GM19099 (cell line): ENCODE measurements around the gene TGFBR2.

Experiments
- POLR2A ChIP-seq: IDR thresholded peaks from 3 replicates; pipeline ENCODE4 v1.6.1; 2011; ENCODE audit warnings: low read depth; ENCODE audit not compliant: insufficient read length; ENCODE audit errors: extremely low read depth

Gene TGFBR2

DNA sequence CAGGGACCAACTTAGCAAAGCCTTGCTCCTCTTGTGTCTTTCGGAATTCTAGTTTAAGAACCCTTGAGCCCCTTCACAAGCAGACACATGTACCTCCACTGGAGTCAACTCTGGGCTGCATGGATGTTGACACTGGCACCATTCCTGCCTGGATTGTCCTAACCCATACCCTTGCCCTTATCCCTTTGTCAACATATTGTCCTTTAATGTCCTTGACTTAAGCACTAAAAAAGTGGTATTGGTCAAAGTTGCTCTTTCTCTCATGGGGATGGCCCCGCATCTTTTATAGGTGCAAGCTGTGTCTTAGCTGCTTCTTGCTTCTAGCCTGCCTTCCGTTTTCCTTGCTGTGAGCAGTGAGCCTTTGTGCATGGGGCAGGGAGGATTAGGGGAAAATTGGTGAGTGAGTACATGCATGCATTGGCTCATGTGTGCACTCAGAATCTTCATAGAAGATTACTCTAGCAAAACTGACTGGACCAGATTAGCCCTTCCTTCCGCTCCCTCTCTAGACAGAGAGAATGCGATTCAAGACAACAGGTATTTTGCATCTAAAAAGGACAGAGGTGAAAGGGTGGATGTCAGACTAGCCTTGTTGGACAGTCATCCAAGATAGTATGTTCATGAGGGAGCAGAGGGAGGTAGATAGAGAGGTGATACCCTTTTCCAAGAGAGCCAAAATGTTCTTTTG lies 42.4 kb downstream of the TGFBR2 start:
- no peak for TF ChIP-seq POLR2A

- TF ChIP-seq POLR2A = no peak
These were observed 43.3 kb downstream of the TGFBR2 start for GRCh38 chr3:30649572-30650318.

GRCh38 chr3:30650348-30650995 lies 44.1 kb downstream of the TGFBR2 start:
- no peak for TF ChIP-seq POLR2A

DNA sequence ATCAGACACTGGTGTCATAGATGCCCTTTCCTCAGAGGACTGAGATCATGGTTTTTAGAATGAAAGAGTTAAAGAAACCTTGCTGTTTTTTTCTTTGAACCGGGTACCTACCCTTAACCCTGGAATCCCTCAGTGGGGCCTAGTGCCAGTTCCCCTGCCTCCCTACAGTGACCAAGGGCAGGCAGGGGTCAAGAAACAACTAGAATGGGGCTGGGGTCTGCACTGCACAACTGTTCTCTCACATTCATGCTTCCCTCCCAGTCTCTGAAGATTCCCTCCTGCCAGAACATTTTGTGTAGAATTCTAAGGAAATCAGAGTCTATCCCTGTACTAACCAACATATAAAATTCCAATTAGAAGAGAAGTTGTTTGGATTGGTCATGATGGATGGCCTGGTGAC lies 47.9 kb downstream of the TGFBR2 start:
- TF ChIP-seq POLR2A = no peak

GRCh38 chr3:30655187-30655812 lies 48.9 kb downstream of the TGFBR2 start:
- TF ChIP-seq POLR2A = no peak

DNA sequence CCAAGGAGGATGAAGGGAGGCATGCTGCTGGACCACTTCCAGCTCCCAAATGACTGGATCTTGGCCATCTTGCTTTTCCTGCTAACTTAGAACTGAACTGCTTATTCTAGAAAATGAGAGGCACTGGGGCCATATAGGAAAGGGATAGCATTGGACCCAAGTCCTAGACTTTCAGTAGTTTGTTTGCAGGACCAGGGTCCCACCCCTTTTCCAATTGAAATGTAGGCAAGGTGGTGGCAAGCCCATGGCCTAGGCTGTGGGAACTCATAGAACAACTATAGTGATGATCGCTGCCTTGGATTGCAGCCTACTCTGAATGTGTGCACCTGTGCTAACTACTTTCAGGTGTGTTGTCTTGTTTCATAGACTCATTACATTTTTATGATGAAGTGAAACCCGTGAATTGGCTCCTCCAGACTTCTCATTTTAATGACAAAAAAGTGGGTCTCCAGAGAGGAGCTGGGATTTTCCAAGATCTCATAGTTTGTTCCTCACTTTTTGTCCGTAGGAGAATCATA lies 50.3 kb downstream of the TGFBR2 start:
- TF ChIP-seq POLR2A = no peak

GRCh38 chr3:30657914-30658313 lies 51.5 kb downstream of the TGFBR2 start:
- TF ChIP-seq POLR2A = no peak

DNA sequence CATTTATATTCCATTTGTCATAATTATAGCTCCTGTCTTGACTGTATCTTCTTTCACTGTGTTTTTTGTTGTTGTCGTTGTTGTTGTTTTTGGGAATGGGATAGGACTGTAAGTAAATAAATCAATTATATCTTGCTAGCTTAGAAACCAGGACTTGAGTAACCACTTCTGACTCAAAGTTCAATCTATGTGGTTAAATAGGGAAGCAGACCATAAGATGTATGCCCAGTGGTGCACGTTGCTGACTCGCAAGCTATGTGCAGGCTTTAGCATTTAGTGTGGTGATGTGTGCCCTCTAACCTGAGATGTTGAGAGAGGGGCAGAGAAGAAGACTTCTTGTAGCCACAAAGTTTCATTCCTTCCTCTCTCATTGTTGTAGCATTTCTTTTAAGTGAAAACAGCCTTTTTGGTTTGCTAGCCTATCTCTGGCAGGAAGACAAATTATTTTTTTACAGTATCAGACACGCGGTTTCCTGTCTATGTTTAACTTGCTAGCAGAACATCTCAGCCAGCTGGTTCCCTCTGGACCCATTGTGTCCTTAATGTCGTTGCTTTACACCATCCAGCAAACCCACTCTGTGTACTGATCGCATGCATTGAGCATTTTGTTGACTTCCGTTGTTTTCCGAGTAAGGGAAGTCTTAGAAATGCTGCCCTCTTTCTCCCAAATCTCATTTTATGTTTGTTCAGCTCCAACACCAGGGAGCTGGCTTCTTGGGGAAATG lies 52.1 kb downstream of the TGFBR2 start:
- no peak for TF ChIP-seq POLR2A

GRCh38 chr3:30659270-30660130 lies 53.1 kb downstream of the TGFBR2 start:
- no peak for TF ChIP-seq POLR2A

DNA sequence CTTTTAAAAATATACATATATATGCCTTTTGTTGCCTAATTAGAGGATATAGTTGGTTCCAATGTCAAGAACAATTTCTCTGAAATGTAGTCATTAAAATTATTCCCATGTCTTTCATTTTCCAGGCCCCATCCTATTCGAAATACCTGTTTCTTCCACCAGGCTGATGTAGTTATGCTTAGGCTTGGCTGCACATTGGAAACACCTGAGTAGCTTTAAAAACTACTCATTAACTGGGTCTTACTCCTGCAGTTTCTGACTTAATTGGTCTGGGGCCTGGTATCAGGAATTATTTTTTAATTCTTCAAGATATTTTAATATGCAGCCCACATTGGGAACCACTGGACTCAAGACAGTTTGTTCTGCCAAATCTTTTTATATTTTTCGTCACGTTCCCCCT lies 53.7 kb downstream of the TGFBR2 start:
- no peak for TF ChIP-seq POLR2A

DNA sequence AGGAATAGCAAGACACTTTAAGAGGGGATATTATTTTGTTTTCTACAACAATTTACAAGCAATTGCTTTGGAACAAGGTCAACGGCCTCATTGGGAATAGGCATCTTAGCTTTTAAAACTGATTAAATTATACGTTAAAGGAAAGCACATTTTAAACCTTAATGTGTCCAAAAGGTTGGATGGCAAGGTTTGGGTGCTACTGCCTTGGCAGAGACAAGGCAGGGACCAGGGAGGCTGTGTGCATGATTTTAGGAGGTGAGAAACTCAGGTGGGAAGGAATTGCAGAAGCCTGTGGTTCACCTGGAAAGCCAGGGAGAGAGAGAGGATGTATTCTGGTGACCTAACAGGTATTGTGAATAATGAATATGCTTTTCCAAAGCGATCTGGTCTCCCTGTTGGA lies 54.3 kb downstream of the TGFBR2 start:
- no peak for TF ChIP-seq POLR2A

- TF ChIP-seq POLR2A = no peak
These were observed 54.9 kb downstream of the TGFBR2 start for GRCh38 chr3:30661098-30661873.

DNA sequence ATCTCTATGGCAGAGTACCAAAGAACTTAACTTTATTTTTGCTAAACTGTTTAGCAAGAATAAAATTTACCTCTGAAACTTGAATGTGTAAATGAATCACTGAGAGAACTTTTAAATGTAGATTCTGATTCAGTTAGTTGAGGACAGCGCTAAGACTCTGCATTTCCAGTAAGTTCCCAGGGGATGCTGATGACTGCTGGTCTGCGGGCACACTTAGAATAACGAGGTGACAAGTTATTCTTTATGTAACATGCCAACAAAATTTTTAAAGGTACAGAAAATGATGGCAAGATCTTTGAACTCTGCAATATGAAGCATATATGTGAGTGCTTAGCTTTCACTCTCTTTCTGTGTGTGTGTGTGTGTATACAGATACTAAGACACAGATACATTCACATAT lies 56.4 kb downstream of the TGFBR2 start:
- TF ChIP-seq POLR2A = no peak
